ENCODE data around the gene LMAN1L. TPM values are rescaled to one million over a fixed set of nuclear protein-coding genes. Genes with fewer than 3 reads are reported as not detected.

LMAN1L gene
- total and polyA plus RNA-seq, 4 donors = 0.08 TPM; not detected in 3

DNA sequence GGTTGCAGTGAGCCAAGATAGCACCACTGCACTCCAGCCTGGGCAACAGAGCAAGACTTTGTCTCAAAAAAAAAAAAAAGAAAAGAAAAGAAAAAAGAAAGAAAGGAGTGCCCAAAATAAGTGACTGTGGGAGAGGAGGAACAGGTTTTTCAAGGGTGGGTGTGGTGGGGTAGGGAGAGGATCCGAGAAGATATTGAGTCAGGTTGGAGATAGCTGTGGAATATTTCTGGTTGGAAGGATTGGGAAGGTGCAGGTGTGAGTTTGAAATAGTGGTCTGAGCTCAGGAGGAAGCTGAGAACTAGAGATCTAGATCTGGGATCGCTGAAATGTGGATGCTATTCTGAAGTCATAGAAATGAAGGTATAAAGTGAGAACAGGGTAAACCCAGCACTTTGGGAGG, 52.7 kb downstream of the LMAN1L start:
- Histone ChIP-seq H3K27ac (ENCODE audit: low read depth in 1 of 2, low read length in 2 of 2) (no peak overlapping the region), H3K36me3 (ENCODE audit: control insufficient read depth in 4 of 4, insufficient read depth in 3 of 4, low read depth in 1 of 4, low read length in 3 of 4) (peaks cover 0 to 2% (median 0%) of the 10 kb centered on the region in 4 donors), H3K4me1 (ENCODE audit: control insufficient read depth in 4 of 4, insufficient read depth in 4 of 4, low read length in 3 of 4) (peaks cover 16 to 34% (median 27%) of the 10 kb centered on the region in 4 donors), H3K9me3 (ENCODE audit: control insufficient read depth in 4 of 4, low read length in 3 of 4) (no peaks in the 10 kb centered on the region), H3K4me3 (ENCODE audit: low read depth in 1 of 3, low read length in 3 of 3) (no peak overlapping the region), H3K27me3 (ENCODE audit: control insufficient read depth in 4 of 4, insufficient read depth in 4 of 4, low read length in 3 of 4) (no peaks in the 10 kb centered on the region), H3K9ac (ENCODE audit: low read depth in 1 of 2, low read length in 2 of 2) (no peak overlapping the region)
- 82% methylated on average over 2 of the region's 2 CpGs for WGBS
- DNase-seq (ENCODE audit: low spot score) = no peak
- TF ChIP-seq FOXA1 (IDR thresholded peaks at IDR 0.05) = no peak

DNA sequence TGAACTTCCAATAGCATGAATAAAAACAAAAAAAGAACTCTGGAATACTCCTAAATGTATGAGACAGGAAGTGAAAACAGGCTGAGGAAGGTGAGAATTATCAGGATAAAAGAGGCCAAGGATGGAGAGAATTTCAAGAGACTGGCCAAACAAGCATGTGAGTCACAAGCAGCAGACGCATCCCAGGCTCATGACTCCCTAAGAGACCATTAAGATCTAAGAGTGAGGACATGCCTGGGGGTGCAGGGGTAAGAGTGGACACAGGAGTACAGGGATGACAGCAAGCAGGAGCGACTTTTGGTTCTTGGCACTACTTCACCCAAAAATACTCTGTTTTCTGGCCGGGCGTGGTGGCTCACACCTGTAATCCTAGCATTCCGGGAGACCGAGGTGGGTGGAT, 53.5 kb downstream of the LMAN1L start:
- Histone ChIP-seq H3K9me3 (ENCODE audit: control insufficient read depth in 4 of 4, low read length in 3 of 4) (no peaks in the 10 kb centered on the region), H3K27me3 (ENCODE audit: control insufficient read depth in 4 of 4, insufficient read depth in 4 of 4, low read length in 3 of 4) (no peaks in the 10 kb centered on the region), H3K4me3 (ENCODE audit: low read depth in 1 of 3, low read length in 3 of 3) (no peak overlapping the region), H3K9ac (ENCODE audit: low read depth in 1 of 2, low read length in 2 of 2) (no peak overlapping the region), H3K27ac (ENCODE audit: low read depth in 1 of 2, low read length in 2 of 2) (no peak overlapping the region), H3K4me1 (ENCODE audit: control insufficient read depth in 4 of 4, insufficient read depth in 4 of 4, low read length in 3 of 4) (peaks cover 20 to 42% (median 34%) of the 10 kb centered on the region in 4 donors), H3K36me3 (ENCODE audit: control insufficient read depth in 4 of 4, insufficient read depth in 3 of 4, low read depth in 1 of 4, low read length in 3 of 4) (peaks cover 0 to 2% (median 0%) of the 10 kb centered on the region in 4 donors)
- DNase-seq (ENCODE audit: low spot score) = no peak
- TF ChIP-seq, protein P1, sequence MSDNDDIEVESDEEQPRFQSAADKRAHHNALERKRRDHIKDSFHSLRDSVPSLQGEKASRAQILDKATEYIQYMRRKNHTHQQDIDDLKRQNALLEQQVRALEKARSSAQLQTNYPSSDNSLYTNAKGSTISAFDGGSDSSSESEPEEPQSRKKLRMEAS (IDR thresholded peaks at IDR 0.05) = no peak
- TF ChIP-seq FOXA1 (IDR thresholded peaks at IDR 0.05) (no peak), HNF4A (conservative IDR thresholded peaks at IDR 0.05) (no peak), SP1 (IDR thresholded peaks at IDR 0.05) (no peak), TAF1 (conservative IDR thresholded peaks at IDR 0.05) (no peak), RXRA (IDR thresholded peaks at IDR 0.05) (no peak), YY1 (IDR thresholded peaks at IDR 0.05) (no peak), NR2F2 (IDR thresholded peaks at IDR 0.05) (no peak), GABPA (IDR thresholded peaks at IDR 0.05 in 1 of 2, conservative IDR thresholded peaks at IDR 0.05 in 1 of 2) (no peak), RAD21 (IDR thresholded peaks at IDR 0.05) (no peak), HNF4G (IDR thresholded peaks at IDR 0.05) (no peak), JUND (IDR thresholded peaks at IDR 0.05) (no peak)
- TF ChIP-seq, protein P2, sequence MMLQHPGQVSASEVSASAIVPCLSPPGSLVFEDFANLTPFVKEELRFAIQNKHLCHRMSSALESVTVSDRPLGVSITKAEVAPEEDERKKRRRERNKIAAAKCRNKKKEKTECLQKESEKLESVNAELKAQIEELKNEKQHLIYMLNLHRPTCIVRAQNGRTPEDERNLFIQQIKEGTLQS (IDR thresholded peaks at IDR 0.05) = no peak
- TF ChIP-seq, protein P3, sequence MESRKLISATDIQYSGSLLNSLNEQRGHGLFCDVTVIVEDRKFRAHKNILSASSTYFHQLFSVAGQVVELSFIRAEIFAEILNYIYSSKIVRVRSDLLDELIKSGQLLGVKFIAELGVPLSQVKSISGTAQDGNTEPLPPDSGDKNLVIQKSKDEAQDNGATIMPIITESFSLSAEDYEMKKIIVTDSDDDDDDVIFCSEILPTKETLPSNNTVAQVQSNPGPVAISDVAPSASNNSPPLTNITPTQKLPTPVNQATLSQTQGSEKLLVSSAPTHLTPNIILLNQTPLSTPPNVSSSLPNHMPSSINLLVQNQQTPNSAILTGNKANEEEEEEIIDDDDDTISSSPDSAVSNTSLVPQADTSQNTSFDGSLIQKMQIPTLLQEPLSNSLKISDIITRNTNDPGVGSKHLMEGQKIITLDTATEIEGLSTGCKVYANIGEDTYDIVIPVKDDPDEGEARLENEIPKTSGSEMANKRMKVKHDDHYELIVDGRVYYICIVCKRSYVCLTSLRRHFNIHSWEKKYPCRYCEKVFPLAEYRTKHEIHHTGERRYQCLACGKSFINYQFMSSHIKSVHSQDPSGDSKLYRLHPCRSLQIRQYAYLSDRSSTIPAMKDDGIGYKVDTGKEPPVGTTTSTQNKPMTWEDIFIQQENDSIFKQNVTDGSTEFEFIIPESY (IDR thresholded peaks at IDR 0.05) = no peak
- TF ChIP-seq, protein P4, sequence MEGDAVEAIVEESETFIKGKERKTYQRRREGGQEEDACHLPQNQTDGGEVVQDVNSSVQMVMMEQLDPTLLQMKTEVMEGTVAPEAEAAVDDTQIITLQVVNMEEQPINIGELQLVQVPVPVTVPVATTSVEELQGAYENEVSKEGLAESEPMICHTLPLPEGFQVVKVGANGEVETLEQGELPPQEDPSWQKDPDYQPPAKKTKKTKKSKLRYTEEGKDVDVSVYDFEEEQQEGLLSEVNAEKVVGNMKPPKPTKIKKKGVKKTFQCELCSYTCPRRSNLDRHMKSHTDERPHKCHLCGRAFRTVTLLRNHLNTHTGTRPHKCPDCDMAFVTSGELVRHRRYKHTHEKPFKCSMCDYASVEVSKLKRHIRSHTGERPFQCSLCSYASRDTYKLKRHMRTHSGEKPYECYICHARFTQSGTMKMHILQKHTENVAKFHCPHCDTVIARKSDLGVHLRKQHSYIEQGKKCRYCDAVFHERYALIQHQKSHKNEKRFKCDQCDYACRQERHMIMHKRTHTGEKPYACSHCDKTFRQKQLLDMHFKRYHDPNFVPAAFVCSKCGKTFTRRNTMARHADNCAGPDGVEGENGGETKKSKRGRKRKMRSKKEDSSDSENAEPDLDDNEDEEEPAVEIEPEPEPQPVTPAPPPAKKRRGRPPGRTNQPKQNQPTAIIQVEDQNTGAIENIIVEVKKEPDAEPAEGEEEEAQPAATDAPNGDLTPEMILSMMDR (IDR thresholded peaks at IDR 0.05; ENCODE audit: low read depth, low read length, missing input control) = no peak
- TF ChIP-seq, protein P5, sequence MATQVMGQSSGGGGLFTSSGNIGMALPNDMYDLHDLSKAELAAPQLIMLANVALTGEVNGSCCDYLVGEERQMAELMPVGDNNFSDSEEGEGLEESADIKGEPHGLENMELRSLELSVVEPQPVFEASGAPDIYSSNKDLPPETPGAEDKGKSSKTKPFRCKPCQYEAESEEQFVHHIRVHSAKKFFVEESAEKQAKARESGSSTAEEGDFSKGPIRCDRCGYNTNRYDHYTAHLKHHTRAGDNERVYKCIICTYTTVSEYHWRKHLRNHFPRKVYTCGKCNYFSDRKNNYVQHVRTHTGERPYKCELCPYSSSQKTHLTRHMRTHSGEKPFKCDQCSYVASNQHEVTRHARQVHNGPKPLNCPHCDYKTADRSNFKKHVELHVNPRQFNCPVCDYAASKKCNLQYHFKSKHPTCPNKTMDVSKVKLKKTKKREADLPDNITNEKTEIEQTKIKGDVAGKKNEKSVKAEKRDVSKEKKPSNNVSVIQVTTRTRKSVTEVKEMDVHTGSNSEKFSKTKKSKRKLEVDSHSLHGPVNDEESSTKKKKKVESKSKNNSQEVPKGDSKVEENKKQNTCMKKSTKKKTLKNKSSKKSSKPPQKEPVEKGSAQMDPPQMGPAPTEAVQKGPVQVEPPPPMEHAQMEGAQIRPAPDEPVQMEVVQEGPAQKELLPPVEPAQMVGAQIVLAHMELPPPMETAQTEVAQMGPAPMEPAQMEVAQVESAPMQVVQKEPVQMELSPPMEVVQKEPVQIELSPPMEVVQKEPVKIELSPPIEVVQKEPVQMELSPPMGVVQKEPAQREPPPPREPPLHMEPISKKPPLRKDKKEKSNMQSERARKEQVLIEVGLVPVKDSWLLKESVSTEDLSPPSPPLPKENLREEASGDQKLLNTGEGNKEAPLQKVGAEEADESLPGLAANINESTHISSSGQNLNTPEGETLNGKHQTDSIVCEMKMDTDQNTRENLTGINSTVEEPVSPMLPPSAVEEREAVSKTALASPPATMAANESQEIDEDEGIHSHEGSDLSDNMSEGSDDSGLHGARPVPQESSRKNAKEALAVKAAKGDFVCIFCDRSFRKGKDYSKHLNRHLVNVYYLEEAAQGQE (IDR thresholded peaks at IDR 0.05) = no peak
- WGBS = 90% methylated on average over 6 of the region's 6 CpGs
